Smooth muscle cell of the pulmonary artery (primary cell): ENCODE results near the gene MTERF2. TPM values are rescaled to one million over a fixed set of nuclear protein-coding genes. Genes with fewer than 3 reads are reported as not detected.

Experiments
- total RNA-seq: library from RNA; depleted of rRNA; stranded (reverse); fragments of >200 nt; gene quantifications from 2 replicates; pipeline ENCODE4 v1.2.3, GENCODE V29; 2014

The MTERF2 gene, protein sequence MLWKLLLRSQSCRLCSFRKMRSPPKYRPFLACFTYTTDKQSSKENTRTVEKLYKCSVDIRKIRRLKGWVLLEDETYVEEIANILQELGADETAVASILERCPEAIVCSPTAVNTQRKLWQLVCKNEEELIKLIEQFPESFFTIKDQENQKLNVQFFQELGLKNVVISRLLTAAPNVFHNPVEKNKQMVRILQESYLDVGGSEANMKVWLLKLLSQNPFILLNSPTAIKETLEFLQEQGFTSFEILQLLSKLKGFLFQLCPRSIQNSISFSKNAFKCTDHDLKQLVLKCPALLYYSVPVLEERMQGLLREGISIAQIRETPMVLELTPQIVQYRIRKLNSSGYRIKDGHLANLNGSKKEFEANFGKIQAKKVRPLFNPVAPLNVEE
- total RNA-seq, result 3.9 and 4.8 TPM in 2 replicates

DNA sequence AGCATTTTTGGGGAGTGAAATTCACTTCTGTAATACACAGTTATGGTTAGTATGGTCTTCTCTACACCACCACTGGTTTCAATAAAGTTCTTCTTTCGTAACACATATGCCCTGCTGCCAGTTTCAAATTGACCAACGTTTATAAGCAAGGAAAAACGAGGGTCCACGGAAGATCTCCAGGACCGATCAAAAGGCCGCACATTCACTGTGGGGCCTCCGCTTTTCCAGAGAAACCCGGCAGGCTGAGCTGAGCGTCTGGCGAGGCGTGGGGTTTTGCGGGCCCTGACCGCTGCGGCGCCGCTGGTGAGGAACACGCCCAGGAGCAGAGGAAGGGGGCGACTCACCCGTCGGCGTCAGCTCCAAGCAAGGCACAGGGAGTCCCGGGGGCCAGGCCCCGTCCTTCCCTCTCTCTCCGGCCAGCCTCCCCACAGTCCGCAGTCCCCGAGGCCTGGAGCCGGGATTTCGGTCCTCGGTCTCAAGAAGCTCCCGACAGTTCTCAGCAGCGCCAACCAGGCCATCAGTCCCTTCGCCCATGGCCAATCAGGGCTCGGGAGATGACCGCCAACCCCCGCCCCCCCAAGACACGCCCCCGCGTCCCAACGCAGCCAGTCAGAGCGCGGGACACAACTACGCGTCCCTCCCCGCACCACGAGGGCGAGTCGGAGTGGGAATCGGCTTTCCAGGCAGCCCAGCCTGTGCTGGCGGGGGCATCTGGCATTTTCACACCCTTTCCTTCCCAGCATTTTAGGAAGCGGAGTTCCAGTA lies at the start of gene MTERF2:
Gene MTERF2, minus strand, starts transcription at position 522 of the 765 bp plus-strand sequence. CDS start 8,432 bp downstream, outside the sequence.

DNA sequence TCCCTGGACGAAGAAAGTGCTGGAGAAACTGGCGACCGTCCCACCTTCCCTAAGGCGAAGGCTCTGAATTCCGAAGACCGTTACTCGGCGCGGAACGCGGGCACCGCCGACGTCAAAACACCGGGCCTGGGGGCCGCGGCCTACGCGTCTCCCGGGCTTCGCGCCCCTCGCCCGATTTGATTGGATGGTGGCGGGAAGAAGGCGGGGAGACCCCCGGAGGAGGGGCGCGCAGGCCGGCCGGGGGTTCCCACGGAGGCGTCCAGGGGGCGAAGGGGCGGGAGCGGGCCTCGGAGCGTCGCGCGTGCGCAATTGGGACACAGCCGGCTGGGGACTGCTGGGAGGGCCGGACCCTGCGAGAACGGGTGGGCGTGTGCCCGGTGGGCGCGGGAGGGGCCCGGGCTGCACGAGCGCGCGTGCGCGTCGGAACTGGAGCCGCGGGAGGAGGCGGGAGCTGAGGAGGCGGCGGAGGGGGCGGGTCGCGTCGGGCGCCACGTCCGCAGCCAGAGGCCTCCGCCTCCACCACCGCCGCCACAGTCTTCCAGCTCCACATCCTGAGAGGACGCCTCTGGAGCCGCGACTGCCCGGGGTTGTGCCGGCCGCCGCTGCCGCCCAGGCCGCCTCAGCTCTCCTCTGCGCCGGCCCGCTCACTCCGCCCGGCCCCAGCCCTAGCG lies 31.4 kb downstream of the MTERF2 start, which contains the start of gene TMEM263:
Gene TMEM263, plus strand, starts transcription at position 531 of the 671 bp plus-strand sequence. CDS start 11,210 bp downstream, outside the sequence.

Other genes starting within 250 kb of the MTERF2 start
- 18.7 and 20.3 TPM in 2 replicates for gene RIC8B, start 212.5 kb downstream of the MTERF2 start, total RNA-seq
- gene TMEM263, start 31.2 kb downstream of the MTERF2 start, total RNA-seq, result 104 and 180 TPM in 2 replicates
- gene CRY1, start 106.4 kb upstream of the MTERF2 start, total RNA-seq, result 9.8 TPM in 2 replicates